Activated CD8-positive, alpha-beta memory T cell treated with anti-CD3 and anti-CD28 coated beads, Interleukin-2, amount 50 U/mL, for 24 hours (primary cell): Measurements from ENCODE around the gene DAPL1.
A peak's percentile ranks its signal among the peaks of the same experiment; 100 is the strongest.

Experiments used
- DNase-seq: peaks from one replicate; pipeline ENCODE4 v3.0.0-alpha.2; 2020; ENCODE audit errors: extremely low read depth

The DAPL1 gene, protein sequence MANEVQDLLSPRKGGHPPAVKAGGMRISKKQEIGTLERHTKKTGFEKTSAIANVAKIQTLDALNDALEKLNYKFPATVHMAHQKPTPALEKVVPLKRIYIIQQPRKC

DNA sequence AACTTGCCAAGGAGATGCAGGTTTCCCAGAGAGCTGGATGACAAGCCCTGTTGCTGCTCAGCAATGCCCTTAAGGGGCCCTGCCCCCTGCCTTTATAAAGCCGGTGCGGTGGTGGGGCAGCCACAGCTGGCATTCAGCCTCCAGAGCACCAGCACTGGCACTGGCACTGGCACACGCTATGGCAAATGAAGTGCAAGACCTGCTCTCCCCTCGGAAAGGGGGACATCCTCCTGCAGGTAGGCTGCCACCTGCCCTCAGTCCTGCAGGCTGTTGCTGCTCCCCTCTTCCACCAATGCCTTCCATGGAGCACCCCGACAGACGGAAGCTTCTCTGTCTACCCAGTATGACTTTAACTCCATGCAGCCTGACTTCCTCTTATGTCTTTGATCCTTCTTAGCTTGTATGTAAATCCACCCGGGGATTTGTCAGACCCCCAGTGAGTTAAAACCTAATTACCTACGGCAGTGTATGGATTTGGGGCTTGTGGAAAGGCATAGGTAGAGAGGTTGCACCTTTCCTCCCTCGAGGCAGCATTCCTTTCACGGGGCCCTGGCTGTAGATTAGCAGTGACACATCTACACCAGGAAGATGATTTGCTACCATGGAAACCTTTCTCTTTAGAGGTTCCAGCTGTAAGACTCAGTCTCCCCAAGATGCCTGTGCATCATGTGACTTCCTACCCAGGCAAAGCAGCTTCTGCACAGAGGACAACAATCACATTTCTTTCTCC lies at the start of gene DAPL1:
Gene DAPL1 (plus strand): TSS at position 123 of the 730 bp plus-strand sequence. CDS start 56 bp downstream, at position 179.
- no peak for DNase-seq

DNA sequence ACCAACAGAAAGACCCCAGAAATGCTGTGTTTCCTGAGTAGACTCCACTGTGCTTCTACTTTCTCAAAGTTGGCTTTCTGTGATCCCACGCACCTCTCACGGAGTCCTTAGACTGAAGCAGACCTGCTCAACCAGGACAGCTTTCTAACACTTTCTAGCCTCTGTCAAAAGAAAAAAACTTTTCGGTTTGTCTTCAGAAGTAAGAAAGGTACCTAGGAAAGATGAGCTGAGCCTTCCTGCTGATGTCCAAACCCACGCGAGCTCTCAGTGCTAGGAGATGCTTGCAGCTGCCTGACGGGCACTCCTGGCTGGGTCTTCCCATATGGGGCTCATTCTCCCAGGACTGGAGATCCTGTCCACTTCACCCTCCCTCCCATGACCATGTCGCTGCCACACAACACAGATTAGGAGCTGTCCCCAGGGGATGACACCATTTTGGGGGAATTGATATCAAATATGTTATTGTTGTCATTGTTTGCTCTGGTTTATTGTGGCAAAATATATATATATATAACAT lies 49.2 kb upstream of the DAPL1 start:
- no peak for DNase-seq

DNA sequence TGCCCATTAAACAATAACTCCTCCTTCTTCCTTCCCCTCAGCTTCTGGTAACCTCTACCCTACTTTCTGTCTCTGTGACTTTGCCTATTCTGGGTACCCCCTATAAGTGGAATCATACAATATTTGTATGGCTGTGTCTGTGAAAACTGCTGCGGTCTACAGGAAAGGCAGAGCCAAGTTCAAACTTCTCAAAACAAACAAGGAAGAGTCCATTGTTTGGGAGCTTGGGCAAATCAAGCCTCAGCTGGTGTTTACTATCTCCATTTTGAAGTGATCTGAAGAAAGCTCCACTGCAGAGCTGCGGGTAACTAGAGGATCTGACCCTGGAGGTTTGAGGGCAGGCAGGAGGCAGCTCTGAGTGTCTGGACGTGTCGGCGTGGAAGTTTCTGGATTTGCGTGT lies 48.6 kb upstream of the DAPL1 start:
- DNase-seq: no peak

DNA sequence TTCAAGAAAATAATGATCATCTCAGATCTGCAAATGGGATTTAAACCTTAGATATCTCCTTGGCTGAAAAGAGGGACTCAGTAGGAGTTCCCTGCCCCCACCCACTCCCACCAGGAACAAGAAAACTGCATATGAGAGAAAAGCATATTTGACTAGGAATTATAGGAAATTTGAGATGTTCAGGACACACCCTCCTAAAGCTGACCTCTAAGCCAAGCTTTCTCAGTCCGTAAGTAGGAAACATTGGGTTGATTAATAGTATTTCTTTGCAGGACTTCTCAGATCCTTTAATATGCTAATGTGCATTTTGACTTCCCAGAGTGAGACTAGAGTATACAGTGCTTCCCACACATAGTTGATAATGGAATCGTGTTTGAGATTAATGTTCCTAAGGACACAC lies 47.8 kb upstream of the DAPL1 start:
- no peak for DNase-seq

DNA sequence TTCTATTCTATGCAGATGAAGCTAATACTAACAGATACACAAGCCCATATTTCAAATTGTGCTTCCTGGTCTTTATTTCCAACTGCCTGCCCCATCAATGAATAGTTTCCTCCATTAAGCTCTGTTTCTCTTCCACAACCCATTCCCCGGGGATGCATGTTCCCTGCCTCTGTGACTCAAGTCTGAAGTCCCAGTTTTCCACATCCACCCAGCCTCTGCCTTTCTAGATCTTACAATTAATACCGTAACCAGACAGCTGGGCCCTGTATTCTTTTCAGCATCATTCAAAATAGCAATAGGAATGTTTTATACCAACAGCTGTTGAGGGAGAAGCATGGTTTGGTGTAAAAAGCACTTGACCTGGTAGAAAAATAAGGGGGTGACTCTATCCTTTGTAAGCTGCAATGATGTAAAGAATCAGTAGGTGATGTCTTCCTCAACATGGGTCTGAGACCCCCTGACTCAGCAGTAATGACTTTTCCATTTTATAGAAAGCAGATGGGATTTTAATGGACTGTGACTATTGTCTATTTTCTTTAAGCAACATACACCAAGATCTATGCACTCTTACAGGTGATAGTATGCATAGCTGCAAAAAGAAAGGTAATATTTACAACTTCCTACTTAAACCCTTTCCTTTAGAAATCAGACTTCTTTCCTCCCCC lies 46.1 kb upstream of the DAPL1 start:
- DNase-seq: no peak

DNA sequence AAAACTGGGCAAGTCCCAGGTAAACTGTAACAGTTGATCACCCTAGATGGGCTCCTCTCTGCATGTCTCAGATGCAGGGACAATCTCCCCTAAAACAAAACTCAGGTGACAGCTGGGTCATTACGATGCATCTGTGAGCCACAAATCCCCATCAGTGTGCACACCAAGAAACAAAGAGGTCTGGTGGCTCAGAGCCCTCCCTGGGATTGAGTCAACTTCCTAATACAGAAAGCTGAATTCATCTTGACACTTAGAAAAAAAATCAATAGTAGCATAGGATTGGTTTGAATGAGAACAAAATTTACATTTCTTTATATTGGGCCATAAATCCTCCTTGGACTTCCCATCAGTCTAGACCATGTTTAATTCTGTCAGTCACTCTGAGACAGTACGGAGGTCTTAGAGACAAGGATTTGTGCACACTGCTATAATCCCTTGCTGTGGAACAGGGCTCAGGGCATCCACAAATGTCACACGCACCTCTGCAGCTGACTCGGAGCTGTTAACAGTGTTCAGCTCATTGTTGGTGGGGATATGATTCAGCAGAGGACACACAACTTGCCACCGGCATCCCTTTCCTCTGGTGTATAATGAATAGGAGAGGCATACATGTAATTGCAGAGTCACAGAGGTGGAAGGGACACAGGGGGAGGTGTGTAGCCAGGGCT lies 44.5 kb upstream of the DAPL1 start:
- DNase-seq: no peak

DNA sequence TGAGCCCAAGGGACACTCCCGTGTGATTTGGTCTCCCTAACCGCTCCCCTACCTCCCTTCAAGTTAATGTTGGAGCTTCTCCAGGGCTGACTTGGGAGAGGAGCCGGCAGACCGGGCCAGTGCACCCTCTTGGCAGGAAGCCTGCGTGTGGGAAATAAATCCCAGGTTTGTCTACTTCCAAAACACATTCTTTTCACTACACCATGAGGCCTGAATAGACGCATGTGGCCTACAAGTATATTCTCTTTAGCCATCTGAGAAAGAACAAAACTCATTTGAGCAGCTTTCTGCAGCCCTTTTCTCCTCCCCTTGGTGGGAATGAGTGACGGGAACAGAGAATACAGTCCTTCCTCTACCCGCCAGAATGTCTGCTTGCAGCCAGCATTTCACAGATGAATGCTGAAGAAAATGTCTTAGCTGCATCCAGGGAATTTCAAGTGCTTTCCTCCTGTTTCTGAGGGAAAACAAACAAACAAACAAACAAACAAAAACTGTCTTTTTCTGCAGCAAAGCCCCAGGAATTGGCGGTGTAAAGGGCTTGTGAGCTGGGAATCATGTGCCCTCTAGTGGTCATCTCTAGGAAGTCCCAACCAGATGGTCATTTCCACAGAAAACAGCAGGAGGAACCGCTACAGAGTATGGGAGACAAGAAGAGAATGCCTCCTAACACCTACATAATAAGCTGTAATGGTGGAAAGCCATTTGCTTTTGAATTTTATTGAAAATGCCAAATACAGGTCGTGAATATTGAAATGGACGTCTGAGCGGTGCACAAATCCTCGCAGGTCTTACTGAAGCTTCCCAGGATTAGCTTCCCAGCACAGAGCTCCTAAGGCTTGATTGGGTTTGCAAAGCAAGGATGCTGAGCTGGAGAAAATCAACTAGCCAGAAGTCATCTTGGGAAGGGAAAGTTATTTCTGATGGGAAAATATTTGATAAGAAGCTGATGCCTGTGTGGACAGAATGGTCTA lies 41.2 kb upstream of the DAPL1 start:
- DNase-seq: peak; percentile 1

DNA sequence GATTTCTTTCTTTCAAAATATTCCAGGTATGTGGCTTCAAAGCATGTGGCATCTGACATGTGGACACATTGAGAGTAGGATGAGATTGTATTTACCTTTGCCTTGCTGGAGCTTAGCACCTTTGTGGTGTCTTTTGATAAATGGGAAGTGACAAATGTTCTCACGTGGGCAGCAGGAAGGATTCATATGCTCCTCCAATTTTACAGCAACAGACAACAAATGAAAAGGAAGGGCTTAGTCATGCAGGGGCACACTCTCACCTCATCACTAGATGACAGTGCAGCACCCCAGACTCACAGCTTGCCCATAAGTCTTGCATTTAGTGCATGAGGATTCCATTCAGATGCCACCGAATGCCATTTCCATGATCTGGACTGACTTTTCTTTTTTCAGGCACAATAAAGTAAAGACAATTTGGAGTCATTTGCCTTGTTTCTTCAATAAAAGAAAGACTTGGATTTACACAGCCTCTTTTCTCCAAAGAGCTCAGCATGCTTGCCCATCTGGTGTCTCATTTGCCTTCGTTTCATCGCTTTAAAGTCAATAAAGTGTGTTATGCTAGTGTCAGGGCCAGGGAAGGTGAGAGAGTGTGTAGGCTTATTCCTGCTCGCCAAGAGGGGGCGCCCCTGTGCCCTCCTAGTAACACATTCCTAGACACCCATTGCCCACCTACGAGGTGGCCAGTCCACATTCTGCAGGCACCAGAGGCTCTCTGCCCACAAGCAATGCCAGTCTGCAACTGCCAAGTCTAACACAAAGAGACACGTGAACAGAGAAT lies 39.6 kb upstream of the DAPL1 start:
- no peak for DNase-seq

DNA sequence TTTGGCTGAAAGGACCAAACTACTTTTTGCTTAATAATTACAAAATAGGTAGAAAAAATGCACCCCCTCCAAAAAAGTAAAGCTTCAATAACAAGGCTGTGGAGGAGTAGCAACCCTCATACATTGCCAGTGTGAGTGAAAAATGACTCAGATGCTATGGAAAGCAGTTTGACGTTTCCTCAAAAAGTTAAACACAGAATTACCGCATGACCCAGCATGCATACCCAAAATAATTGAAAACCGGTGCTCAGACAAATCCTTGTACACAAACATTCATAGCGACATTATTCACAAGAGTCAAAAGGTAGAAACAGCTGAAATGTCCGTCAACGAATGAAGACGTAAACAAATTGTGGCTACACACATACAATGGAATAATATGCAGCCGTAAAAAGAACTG lies 38.8 kb upstream of the DAPL1 start:
- no peak for DNase-seq

DNA sequence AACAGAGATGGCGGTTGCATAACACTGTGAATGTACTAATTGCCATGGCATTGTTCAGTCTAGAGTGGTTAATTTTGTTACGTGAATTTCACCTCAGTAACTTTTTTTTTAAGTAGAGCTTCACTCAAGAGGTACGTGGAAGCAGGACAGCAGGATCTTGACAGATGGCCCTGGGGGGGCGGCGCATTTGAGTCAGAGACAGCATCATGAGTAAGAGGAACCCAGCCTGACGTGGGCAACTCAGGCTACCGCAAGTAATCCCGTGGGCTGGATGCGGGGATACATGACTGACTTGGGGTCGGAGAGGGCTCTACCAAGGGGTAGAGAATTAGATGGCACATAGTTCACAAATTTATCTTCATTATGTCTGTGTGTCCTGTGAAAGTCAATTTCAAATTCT lies 38.1 kb upstream of the DAPL1 start:
- DNase-seq: no peak

DNA sequence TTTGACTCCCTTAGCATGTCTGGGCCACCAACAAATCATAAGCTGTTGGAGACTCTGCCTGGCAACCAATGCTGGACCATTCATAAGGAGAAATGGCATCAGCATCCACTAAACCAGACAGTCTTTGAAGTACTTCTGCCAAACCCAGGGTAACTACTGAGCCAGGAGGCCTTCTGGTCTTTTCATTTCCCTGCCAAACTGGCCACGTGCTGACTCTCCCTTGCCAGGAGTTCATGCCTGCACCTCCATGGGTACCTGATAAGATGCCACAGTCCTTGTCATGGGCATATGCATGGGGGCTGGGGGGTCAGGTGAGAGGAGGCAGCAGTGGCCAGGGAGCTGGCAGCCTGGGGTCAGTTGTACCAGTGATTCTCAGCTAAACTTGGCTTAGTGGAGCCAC lies 34.2 kb upstream of the DAPL1 start:
- DNase-seq: no peak

DNA sequence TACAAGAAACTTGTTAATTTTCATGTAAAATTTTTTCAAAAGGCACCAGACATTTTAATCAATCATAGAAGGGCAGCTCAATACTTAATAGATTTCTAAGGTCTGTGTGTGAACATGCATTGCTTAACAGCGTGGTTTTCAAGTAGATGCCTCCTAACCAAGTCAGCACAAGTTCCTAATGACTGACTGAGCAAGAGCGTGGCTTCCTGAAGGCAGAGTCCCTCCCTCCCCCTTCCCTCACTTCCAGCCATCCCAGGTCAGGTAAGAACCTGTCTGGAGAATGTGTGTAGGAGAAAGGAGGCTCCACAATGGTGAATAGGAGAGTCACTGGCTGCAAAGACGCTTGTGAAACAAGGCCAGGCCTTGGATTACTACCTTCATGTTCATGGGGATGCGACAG lies 33.5 kb upstream of the DAPL1 start:
- DNase-seq: no peak

DNA sequence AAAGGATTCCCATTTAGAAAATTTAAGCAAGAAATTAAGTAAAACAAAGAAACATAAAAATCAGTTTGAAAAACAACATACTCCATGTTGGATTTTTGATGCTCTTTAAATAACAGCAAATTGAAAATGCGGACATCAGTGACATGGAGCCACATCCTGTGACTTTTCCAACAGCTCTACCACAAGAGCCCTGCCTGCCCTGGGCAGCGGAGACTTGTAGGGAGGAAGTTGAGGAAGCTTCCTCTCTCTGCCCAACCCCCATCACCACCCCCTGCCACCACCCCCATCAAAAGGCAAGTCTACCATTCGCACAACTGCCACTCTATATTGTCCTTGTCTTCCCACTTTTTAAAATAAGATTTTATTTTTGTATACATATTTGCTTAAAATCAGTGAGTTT lies 32.8 kb upstream of the DAPL1 start:
- DNase-seq: no peak

DNA sequence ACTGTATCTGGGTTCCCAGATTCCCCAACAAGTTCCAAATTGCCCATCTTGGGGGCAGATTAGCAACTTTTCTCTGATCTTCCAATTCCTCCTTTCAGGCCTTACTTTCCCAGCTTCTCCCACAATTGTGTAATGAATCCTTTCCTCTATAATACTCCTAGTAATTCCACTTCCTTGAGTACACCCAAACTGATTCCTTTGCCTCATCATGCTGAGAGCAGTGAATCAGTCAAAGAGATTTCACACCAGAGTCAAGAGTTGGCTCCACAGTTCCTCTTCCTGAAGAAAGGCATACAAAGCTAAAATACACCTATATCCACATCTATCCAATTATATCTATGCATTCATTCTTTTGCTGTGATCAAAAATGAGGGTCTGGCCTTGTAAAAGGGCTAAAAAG lies 28.6 kb upstream of the DAPL1 start:
- no peak for DNase-seq

DNA sequence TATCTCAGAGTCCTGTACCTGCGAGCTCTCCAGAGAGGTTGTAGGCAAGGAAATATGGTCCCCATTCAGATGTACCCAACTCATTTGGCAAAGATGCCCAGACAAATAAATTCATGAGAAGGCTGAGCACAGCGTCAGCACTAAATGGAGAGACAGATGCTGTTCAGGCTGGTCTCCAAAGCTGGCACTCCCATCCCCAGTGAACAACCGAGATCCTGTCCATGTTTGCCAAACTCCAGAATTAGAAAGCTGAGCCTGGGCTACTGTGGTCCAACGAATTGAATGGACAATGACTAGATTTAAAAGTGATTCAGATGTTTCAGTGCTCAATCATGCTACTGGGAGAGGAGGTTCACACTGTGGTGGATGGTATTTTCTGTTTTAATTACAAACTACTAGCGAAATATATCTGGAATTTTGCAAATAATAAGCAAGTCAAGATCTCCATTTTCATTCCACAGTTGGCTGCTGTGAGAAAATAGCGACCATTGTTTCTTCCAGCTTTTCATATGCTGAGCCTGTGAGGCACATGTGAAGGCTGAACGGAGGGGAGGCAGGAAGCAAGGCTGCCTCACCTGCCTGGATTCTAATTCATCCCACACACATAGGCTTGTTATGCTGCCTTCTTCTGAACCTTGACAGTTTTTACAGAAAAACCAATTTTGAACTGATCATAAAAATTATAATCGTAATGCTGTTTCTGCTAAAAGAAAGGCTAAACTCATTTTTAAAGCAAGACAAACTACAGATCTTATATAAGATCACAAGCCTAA lies 22.6 kb upstream of the DAPL1 start:
- DNase-seq: no peak

DNA sequence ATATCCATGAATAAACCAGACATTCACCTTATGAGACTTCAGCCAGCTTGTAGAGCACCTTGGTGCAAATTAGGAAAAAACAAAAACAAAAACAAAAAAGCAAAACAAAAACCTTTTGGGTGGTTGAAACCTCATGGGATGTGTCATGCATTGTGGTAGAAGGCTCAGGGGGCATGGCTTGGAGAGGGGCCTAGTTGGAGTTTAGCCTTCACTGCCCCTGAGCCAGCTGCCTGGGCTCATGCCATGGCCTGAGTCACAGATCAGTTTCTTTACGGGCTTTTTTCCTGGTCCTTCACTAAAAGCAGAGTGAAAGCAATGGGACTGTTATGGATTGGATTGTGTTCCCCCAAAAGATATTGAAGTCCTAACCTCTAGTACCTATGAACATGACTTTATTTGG lies 22.0 kb upstream of the DAPL1 start:
- DNase-seq: no peak

DNA sequence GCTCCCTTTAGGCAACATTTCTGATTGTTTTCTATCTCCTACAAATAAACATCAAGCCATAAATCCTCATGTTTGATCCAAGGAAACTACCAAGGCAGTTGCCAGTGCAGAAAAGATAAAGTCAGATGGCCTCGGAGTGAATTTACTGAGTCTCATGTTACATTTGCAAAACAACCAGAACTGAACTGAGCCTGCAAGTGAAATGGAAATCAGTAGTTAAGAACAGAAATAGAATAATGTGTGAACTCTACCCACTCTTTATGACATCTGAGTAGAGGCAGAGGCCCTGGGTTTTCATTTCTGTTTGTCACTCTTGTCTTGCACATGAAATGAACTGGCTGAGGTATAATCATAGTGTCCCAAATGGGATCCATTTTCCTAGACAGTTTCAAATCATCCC lies 20.4 kb upstream of the DAPL1 start:
- DNase-seq: no peak

DNA sequence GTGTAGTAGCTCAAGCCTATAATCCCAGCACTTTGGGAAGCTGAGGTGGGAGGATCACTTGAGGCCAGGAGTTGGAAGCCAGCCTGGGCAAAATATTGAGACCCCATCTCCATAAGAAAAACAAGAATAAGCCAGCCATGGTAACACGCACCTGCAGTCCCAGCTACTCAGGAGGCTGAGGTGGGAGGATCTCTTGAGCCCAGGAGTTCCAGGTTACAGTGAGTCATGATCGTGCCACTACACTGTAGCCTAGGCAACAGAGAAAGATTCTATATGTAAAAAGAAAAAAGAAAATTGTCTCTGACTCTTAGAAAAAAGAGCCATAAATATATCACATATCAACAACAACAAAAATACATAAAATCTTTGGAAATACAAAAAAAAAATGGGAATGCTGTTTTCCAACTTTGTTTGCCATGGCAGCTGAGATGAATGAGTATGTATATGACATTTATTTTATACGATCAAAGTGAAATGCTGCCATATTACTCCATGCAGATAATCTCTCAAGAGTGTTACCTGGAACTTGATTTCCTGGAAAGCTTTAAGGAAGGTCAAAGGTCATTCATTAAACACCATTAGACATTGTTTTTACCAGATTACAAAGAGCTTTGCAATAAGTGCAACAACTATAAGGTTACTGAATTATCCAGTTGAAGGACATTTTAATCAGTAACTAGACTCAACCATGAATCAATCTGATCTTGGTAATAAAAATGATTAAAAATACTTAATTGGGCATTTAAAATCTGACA lies 19.7 kb upstream of the DAPL1 start:
- no peak for DNase-seq

DNA sequence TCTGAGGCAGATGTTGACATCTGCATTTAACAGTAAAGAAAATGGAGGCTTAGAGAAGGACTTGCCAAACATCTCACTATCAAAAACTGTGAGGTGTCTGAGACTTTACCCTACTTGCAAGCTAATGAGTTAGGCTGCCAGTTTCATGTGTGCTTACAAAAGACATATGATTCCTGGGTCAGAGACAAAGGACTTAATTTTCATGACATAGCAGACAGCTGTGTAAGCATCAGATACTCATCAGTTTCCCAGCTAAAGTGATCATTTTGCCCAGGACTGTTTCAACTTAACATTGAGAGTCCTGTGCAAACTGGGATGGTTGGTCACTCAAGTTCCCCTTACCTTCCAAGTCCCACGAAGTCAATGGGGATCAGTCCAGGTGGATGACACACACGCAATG lies 18.9 kb upstream of the DAPL1 start:
- DNase-seq: no peak
